GM12865 (cell line): ENCODE measurements around the gene MPC1.

ENCODE experiments used
- DNase-seq: peaks from one replicate; pipeline ENCODE4 v3.0.0; 2010; ENCODE audit warnings: low read depth
- H3K4me3 ChIP-seq: 2 replicates; pipeline ENCODE4 v1.5.1; 2011; ENCODE audit warnings: mild to moderate bottlenecking, low read depth, low read length, control low read depth
- CTCF ChIP-seq: IDR thresholded peaks from 2 replicates; pipeline ENCODE4 v1.5.1; 2011; ENCODE audit warnings: low read length, control low read depth, low read depth, inconsistent platforms; ENCODE audit not compliant: insufficient read depth; ENCODE audit errors: missing control alignments

Gene MPC1

DNA sequence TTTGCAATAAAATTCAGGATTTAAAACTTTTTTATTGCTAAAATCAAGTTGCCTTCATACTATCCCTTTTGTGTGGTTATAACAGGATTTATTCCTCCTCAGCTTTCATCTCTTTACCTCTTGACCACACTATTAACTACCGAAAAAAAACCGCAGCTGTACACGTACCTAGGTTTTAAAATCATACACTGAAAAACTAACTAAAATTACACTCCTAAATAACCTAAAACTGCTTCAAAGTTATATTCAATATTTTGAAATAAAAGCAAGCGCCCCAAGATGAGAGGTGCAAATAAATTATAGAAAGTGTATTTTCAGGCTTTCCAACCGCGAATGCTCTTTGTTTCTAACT is 1.4 kb downstream of the MPC1 start:
- H3K4me3 ChIP-seq: peak overlapping the region; percentile 92
- DNase-seq: no peak
- no peak for TF ChIP-seq CTCF

DNA sequence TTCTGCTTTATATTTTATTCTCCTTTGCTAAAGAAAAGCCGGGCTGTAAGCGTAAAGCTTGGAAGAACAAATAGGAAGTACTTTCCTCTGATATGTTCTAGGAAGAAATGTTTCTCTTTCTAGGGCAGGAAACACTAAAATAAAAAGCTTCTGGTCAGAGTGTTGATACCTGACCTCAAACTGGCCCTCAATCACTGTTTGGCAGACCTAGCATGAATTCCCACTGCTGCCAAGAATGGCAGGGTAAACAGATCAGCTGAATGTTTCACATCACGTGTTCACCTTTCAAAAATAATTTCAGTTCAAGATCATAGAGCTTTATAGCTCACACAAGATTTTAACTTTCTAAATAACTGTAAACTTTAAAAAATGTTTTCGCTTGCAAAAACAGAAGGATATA is 2.9 kb downstream of the MPC1 start:
- DNase-seq: no peak
- TF ChIP-seq CTCF: no peak
- no peak overlapping the region for H3K4me3 ChIP-seq

- H3K4me3 ChIP-seq: no peak overlapping the region
- no peak for DNase-seq
- no peak for TF ChIP-seq CTCF
Measured at GRCh38 chr6:166379103-166379586, 3.6 kb downstream of the MPC1 start.

DNA sequence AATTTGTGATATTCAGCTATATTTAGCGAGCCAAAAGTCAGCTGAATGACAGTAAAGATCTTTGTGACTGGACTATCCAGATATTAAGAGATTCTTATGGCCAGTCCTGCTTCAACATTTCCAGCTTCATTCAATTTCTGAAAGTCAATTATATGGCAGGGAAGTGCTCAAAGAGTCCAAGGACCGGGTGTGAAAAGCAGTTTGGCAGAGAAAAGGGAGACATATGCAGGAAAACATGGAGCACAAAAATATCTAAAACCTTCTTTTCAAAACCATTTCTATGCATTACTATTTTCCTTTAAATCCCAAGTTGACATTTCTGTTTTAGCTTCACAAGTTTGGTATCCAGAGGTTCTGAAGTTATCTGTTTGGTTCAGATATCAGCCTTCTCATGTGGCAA is 5.0 kb downstream of the MPC1 start:
- no peak overlapping the region for H3K4me3 ChIP-seq
- DNase-seq: no peak
- no peak for TF ChIP-seq CTCF

DNA sequence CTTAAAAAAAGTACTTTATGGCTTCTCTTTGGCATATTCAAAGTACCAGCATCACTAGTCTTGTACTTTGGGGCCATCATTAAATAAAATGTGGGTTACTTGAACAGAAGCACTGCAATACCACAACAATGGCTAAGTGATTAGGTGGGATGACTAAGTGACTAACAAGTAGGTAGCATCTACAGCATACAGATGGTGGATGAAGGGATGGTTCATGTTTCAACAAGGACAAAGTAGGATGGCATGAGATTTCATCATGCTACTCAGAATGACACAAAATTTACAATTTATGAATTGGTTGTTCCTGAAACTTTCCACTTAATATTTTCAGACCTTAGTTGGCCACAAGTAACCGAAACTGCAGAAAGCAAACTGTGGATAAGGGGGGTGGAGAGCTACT is 7.7 kb downstream of the MPC1 start:
- no peak for DNase-seq
- TF ChIP-seq CTCF: no peak
- no peak overlapping the region for H3K4me3 ChIP-seq

GRCh38 chr6:166370489-166370888 is 12.3 kb downstream of the MPC1 start:
- no peak overlapping the region for H3K4me3 ChIP-seq
- TF ChIP-seq CTCF: no peak

GRCh38 chr6:166369782-166370181 is 13.0 kb downstream of the MPC1 start:
- TF ChIP-seq CTCF: no peak
- no peak overlapping the region for H3K4me3 ChIP-seq
- no peak for DNase-seq

More at GRCh38 chr6:166370489-166370888, 12.3 kb downstream of the MPC1 start:
- DNase-seq: no peak
